Subcutaneous adipose tissue (tissue), 4 donors: ENCODE results near the gene IL4R. TPM values are rescaled to one million over a fixed set of nuclear protein-coding genes. Genes with fewer than 3 reads are reported as not detected.

Source experiments
- CTCF ChIP-seq: fragments of 450-650 bp; IDR thresholded peaks from one replicate; pipeline ENCODE4 v1.5.1; 2016; ENCODE audit warnings: low read depth, mild to moderate bottlenecking, control low read depth, antibody characterized with exemption, moderate library complexity
- total RNA-seq, 4 donors: library from RNA; depleted of rRNA; stranded (reverse); fragments of >200 nt; gene quantifications; one replicate each; pipeline ENCODE4 v1.1.0, GENCODE V29; 2016

IL4R gene
- total RNA-seq, 4 donors from 2014 or later: 14.7 to 37.3 (median 30.4) TPM

- TF ChIP-seq CTCF: no peak
Observed at GRCh38 chr16:27322858-27323780, 9.3 kb downstream of the IL4R start.

- no peak for TF ChIP-seq CTCF
Observed at GRCh38 chr16:27323781-27324561, 10.2 kb downstream of the IL4R start.

- no peak for TF ChIP-seq CTCF
Observed at GRCh38 chr16:27324851-27325301, 11.1 kb downstream of the IL4R start.

- no peak for TF ChIP-seq CTCF
Observed at GRCh38 chr16:27325736-27326135, 12.0 kb downstream of the IL4R start.

- no peak for TF ChIP-seq CTCF
Observed at GRCh38 chr16:27326251-27326650, 12.5 kb downstream of the IL4R start.

- TF ChIP-seq CTCF: no peak
Observed at GRCh38 chr16:27326738-27327585, 13.2 kb downstream of the IL4R start.
